ENCODE results near the gene MIB1.

The MIB1 gene

DNA sequence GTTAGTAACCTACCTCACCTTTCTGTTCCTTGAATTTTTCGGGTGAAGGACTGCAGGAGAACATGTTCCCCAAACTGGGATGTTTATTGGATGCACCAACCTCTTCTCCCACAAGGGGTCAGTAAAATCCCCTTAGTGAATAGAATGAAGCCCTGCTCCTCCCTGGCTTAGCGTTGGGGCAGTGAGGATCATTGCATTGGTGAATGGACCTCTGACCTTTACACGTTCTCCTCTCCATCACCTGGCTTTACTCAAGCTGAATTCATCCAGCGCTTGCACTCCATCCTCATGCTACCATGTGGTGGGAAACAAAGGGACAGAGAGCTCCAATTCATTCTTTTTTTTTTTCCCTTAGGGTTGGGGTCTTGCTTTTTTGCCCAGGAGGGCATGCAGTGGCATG lies 157.2 kb downstream of the MIB1 start:
- Histone ChIP-seq H3K4me3 (ENCODE audit: insufficient read depth, low read length, poor library complexity, severe bottlenecking) (no peak overlapping the region), H3K4me2 (ENCODE audit: low read depth, low read length, poor library complexity, severe bottlenecking) (no peak overlapping the region), H3K79me2 (ENCODE audit: insufficient read depth, low read length) (no peaks in the 10 kb centered on the region), H3K27me3 (ENCODE audit: low read length) (no peaks in the 10 kb centered on the region), H2AFZ (ENCODE audit: low read depth, low read length, severe bottlenecking) (no peak overlapping the region), H4K20me1 (ENCODE audit: low read depth, low read length) (no peaks in the 10 kb centered on the region), H3F3A (ENCODE audit: insufficient read depth) (no peaks in the 10 kb centered on the region), H3K27ac (ENCODE audit: low read depth, low read length) (no peak overlapping the region), H3K9ac (ENCODE audit: low read length) (no peak overlapping the region), H3K9me3 (ENCODE audit: insufficient read depth, low read length) (no peaks in the 10 kb centered on the region), H3K9me2 (replicated peaks; ENCODE audit: insufficient read depth, low read length) (no peaks in the 10 kb centered on the region), H3K36me3 (ENCODE audit: low read length) (no peaks in the 10 kb centered on the region)
- TF ChIP-seq, protein P1, sequence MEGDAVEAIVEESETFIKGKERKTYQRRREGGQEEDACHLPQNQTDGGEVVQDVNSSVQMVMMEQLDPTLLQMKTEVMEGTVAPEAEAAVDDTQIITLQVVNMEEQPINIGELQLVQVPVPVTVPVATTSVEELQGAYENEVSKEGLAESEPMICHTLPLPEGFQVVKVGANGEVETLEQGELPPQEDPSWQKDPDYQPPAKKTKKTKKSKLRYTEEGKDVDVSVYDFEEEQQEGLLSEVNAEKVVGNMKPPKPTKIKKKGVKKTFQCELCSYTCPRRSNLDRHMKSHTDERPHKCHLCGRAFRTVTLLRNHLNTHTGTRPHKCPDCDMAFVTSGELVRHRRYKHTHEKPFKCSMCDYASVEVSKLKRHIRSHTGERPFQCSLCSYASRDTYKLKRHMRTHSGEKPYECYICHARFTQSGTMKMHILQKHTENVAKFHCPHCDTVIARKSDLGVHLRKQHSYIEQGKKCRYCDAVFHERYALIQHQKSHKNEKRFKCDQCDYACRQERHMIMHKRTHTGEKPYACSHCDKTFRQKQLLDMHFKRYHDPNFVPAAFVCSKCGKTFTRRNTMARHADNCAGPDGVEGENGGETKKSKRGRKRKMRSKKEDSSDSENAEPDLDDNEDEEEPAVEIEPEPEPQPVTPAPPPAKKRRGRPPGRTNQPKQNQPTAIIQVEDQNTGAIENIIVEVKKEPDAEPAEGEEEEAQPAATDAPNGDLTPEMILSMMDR (IDR thresholded peaks at IDR 0.05; ENCODE audit: insufficient read depth, low read length, poor library complexity, severe bottlenecking): peak; percentile 92
- no peak for TF ChIP-seq EZH2phosphoT487 (conservative IDR thresholded peaks at IDR 0.05; ENCODE audit: low read length)

DNA sequence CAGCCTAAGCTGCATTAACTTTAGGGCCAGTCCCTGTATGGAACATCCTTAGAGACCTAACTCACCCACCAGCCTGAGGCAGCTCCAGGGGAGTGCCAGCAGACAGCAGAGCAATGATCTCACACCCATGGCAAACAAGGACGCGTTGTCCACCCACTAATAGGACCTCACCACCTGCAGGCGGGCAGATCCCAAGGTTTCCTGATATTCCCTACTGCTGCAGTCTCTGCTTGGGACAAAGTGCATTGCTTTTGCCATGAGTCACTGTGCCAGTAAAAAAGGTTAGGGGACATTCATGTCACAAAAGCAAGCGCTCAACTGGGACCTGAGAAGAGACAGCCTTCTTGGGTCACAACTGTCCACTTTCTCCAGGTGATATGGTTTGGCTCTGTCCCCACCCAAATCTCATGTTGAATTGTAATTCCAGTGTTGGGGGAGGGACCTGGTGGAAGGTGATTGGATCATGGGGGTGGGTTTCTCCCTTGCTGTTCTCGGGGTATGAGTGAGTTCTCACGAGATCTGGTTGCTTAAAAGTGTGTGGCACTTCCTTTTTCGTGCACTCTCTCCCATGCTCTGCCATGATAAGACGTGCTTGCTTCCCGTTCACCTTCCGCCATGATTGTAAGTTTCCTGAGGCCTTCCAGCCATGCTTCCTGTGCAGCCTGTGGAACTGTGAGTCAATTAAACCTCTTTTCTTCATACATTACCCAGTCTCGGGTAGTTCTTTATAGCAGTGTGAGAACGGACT lies 160.2 kb downstream of the MIB1 start:
- no peaks in the 10 kb centered on the region for H3K79me2 ChIP-seq (ENCODE audit: insufficient read depth, low read length)
- no peak overlapping the region for H3K9ac ChIP-seq (ENCODE audit: low read length)
- H3K9me2 ChIP-seq (replicated peaks; ENCODE audit: insufficient read depth, low read length): no peaks in the 10 kb centered on the region
- H3K27me3 ChIP-seq (ENCODE audit: low read length): 0 out of 2 replicates have a peak, but pooled peaks cover 4% of the 10 kb centered on the region
- H3K4me3 ChIP-seq (ENCODE audit: insufficient read depth, low read length, poor library complexity, severe bottlenecking): no peak overlapping the region
- no peaks in the 10 kb centered on the region for H3F3A ChIP-seq (ENCODE audit: insufficient read depth)
- no peaks in the 10 kb centered on the region for H4K20me1 ChIP-seq (ENCODE audit: low read depth, low read length)
- H3K4me2 ChIP-seq (ENCODE audit: low read depth, low read length, poor library complexity, severe bottlenecking): no peak overlapping the region
- peak overlapping the region; percentile 12 for H2AFZ ChIP-seq (ENCODE audit: low read depth, low read length, severe bottlenecking)
- no peak for TF ChIP-seq EZH2phosphoT487 (conservative IDR thresholded peaks at IDR 0.05; ENCODE audit: low read length)
- TF ChIP-seq, protein P1 (IDR thresholded peaks at IDR 0.05; ENCODE audit: insufficient read depth, low read length, poor library complexity, severe bottlenecking): no peak
- H3K9me3 ChIP-seq (ENCODE audit: insufficient read depth, low read length): no peaks in the 10 kb centered on the region
- H3K27ac ChIP-seq (ENCODE audit: low read depth, low read length): no peak overlapping the region
- H3K36me3 ChIP-seq (ENCODE audit: low read length): no peaks in the 10 kb centered on the region

DNA sequence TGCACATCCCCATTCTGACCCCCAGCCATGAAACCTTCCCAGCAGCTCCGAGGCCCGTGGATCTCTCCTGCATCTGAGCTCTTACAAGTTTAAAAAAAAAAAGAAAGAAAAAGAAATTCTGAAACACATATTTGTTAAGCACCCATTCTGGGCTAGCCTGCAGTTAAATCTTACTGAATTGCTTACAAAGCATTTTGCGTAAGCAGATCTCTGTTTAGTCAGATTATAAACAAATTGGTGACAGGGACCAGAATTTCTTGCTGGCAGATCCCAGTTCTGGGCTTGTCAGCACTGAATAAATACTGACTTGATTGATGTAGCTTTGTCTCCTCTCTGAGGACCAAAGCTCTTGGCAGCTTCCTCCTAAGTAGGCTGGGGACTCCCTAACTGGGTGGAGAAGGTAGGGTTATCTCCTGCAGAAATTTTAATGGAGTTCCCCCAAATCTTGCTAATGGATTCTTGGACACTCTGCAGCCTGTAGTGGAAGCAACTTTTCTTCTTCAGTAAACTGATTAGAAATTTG lies 160.9 kb downstream of the MIB1 start:
- H3K4me2 ChIP-seq (ENCODE audit: low read depth, low read length, poor library complexity, severe bottlenecking): no peak overlapping the region
- TF ChIP-seq, protein P1 (IDR thresholded peaks at IDR 0.05; ENCODE audit: insufficient read depth, low read length, poor library complexity, severe bottlenecking): no peak
- no peak for TF ChIP-seq EZH2phosphoT487 (conservative IDR thresholded peaks at IDR 0.05; ENCODE audit: low read length)
- no peak overlapping the region for H3K27ac ChIP-seq (ENCODE audit: low read depth, low read length)
- no peaks in the 10 kb centered on the region for H3K36me3 ChIP-seq (ENCODE audit: low read length)
- no peaks in the 10 kb centered on the region for H3F3A ChIP-seq (ENCODE audit: insufficient read depth)
- no peak overlapping the region for H3K4me3 ChIP-seq (ENCODE audit: insufficient read depth, low read length, poor library complexity, severe bottlenecking)
- H2AFZ ChIP-seq (ENCODE audit: low read depth, low read length, severe bottlenecking): peak overlapping the region; percentile 12
- H3K9me3 ChIP-seq (ENCODE audit: insufficient read depth, low read length): no peaks in the 10 kb centered on the region
- no peaks in the 10 kb centered on the region for H3K79me2 ChIP-seq (ENCODE audit: insufficient read depth, low read length)
- 0 out of 2 replicates have a peak, but pooled peaks cover 4% of the 10 kb centered on the region for H3K27me3 ChIP-seq (ENCODE audit: low read length)
- no peaks in the 10 kb centered on the region for H4K20me1 ChIP-seq (ENCODE audit: low read depth, low read length)
- H3K9ac ChIP-seq (ENCODE audit: low read length): no peak overlapping the region
- no peaks in the 10 kb centered on the region for H3K9me2 ChIP-seq (replicated peaks; ENCODE audit: insufficient read depth, low read length)

Data from SU-DHL-6 (cell line).